ENCODE measurements around the gene ERLIN1. TPM values are rescaled to one million over a fixed set of nuclear protein-coding genes. Genes with fewer than 3 reads are reported as not detected.

Gene ERLIN1
- total and polyA plus RNA-seq, 5 donors: 3.4 to 10.3 (median 9.2) TPM

DNA sequence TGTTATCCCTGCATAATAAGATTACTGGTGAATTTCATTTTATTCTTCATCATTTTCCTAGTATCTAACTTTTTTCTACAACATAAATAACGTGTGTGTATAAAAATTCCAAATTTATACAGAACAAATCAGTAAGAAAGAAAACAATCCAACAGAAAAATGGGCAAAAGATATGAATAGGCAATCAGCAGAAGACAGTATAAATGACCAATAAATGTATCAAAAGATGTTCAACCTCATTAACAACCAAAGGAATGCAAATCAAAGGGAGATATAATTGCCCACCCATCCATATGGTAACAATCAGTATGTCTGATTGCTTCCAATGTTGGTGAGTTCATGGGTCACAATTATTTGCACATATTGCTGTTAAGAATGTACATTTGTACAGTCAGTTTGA, 13.5 kb downstream of the ERLIN1 start:
- Histone ChIP-seq H3K9me3 (ENCODE audit: control insufficient read depth, low read length) (no peaks in the 10 kb centered on the region), H3K4me1 (ENCODE audit: control insufficient read depth, insufficient read depth, low read length) (no peaks in the 10 kb centered on the region), H3K27me3 (ENCODE audit: control insufficient read depth, insufficient read depth) (no peaks in the 10 kb centered on the region), H3K27ac (ENCODE audit: low read length) (no peak overlapping the region), H3K4me3 (ENCODE audit: low read length) (no peak overlapping the region)
- intact Hi-C loops (cut with DNase I): no loop called here
- WGBS: 96% methylated on average over 1 of the region's 1 CpG
- ATAC-seq: no peak
- DNase-seq: no peak

DNA sequence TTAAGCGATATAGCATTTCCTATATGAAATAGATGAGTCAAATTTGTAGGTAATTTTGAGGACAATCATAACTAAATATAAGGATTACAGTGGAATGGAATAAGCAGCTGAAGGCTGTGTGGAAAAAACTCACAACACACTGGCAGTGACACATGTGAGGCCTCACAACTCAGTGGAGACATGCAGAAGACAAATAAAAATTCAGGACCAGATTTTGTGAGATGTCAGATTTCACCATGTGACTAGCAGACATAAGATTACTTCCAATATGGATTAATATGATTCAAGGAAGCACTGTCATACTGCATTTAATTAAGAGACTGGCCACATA, 17.6 kb downstream of the ERLIN1 start:
- H3K9me3 ChIP-seq (ENCODE audit: control insufficient read depth, low read length): no peaks in the 10 kb centered on the region
- no peak overlapping the region for H3K4me3 ChIP-seq (ENCODE audit: low read length)
- ATAC-seq (no peak), DNase-seq (no peak)
- H3K27me3 ChIP-seq (ENCODE audit: control insufficient read depth, insufficient read depth): no peaks in the 10 kb centered on the region
- H3K4me1 ChIP-seq (ENCODE audit: control insufficient read depth, insufficient read depth, low read length): no peaks in the 10 kb centered on the region
- intact Hi-C loops (cut with DNase I): no loop called here
- H3K27ac ChIP-seq (ENCODE audit: low read length): no peak overlapping the region
- WGBS: 95% methylated on average over 1 of the region's 1 CpG

DNA sequence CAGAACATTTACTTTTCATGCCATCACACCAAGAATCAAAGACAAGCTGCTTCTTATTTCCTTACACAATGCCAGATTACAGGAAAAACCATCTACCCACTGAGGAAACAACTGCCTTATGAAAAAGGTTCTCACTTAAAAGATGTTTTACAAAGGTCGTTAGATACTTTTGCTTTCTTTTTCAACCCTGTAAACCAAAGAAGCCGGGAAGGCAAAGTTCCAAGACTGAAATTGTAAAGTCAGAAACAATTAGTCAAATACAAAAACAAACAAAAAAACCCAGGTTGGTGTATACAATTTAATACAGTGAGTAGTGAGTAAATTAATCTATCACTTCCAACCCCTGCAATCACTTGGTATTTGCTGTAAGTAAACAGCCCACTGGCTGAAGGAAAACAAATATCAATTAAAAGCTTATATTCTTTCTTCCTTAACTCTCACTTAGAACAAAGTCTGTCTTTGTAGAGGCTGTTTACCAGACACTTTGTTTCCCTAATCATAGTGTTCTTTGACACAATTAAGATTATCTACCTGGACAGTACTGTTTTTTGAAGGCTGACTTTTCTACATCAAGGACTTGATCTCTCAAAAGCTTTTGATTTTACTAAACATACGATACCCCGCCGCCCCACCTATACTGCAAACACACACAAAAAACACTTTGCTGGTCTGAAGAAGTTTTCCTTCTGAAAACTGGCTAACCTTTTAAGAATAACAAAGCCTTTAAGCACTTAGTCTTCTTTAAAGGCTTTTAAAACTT, 18.1 kb downstream of the ERLIN1 start:
- no peaks in the 10 kb centered on the region for H3K4me1 ChIP-seq (ENCODE audit: control insufficient read depth, insufficient read depth, low read length)
- no peak for ATAC-seq
- H3K27ac ChIP-seq (ENCODE audit: low read length): no peak overlapping the region
- H3K9me3 ChIP-seq (ENCODE audit: control insufficient read depth, low read length): no peaks in the 10 kb centered on the region
- H3K4me3 ChIP-seq (ENCODE audit: low read length): peak overlapping the region; percentile 25
- intact Hi-C loops (cut with DNase I): no loop called here
- DNase-seq: no peak
- H3K27me3 ChIP-seq (ENCODE audit: control insufficient read depth, insufficient read depth): no peaks in the 10 kb centered on the region
- WGBS: 74% methylated on average over 5 of the region's 5 CpGs

DNA sequence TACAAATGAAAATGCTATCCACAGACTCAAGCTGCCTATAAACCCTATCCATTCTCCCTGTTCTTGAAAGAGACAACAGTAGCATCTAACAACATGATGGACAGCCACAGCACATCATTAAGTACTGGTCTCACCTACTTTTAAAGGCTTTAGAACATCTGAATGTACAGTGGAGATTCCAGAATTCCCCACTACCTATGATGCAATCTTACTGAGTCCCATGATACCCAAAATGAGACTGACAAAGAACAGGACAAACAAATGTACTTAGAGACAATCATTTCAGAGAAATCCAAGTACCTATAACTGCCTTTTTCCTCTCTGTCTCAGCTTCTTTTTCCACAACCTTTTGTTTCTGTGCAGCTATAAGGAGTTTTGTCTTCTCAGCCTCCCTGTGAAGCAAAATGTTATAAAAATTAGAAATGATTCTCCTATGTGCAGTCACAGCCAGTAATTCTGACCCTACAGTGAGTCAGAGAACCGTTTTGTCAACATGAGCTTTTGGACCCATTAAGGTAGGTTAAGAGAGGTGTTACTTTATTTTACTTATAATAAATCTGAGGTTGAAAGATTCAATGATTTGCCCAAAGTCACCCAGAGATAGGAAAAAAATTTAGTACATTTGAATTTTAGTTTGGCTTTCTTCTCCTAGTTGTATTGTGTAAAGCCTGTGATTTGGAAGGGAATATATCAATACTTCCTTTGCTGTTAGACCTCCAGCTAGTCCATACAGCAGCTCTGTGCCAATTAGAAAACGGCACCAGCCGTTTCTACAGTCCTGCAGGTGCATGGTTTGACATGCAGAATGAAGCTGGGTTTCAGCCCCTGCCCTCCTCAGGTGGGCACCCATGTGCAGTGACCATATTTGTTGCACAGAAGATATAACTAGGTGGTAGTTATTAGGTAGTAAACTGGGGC, 21.9 kb downstream of the ERLIN1 start:
- Histone ChIP-seq H3K4me1 (ENCODE audit: control insufficient read depth, insufficient read depth, low read length) (no peaks in the 10 kb centered on the region), H3K4me3 (ENCODE audit: low read length) (no peak overlapping the region), H3K9me3 (ENCODE audit: control insufficient read depth, low read length) (no peaks in the 10 kb centered on the region), H3K27me3 (ENCODE audit: control insufficient read depth, insufficient read depth) (no peaks in the 10 kb centered on the region), H3K27ac (ENCODE audit: low read length) (no peak overlapping the region)
- intact Hi-C loops (cut with DNase I): no loop called here
- DNase-seq: no peak
- ATAC-seq: no peak
- WGBS: 90% methylated on average over 3 of the region's 3 CpGs

DNA sequence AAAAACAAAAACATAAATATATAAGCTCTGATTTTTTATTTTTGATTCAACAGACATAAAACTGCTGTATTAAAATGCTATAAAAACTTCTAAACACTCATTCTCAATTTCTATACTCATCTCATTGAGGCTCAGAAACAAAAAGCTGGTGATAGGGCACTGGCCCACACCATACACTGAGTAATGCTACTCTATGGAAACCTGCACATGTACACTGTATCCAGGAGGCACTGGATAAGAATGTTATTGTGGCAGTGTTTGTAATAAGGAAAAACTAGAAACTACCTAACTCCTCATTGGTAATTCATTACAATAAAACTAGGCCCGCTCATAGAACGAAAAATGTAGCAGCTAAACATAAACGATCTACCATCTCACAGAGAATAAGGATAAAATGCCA, 23.1 kb downstream of the ERLIN1 start:
- Histone ChIP-seq H3K9me3 (ENCODE audit: control insufficient read depth, low read length) (no peaks in the 10 kb centered on the region), H3K27ac (ENCODE audit: low read length) (no peak overlapping the region), H3K4me1 (ENCODE audit: control insufficient read depth, insufficient read depth, low read length) (no peaks in the 10 kb centered on the region), H3K4me3 (ENCODE audit: low read length) (no peak overlapping the region), H3K27me3 (ENCODE audit: control insufficient read depth, insufficient read depth) (no peaks in the 10 kb centered on the region)
- intact Hi-C loops (cut with DNase I): no loop called here
- no peak for DNase-seq
- ATAC-seq: no peak
- WGBS: 96% methylated on average over 3 of the region's 3 CpGs

DNA sequence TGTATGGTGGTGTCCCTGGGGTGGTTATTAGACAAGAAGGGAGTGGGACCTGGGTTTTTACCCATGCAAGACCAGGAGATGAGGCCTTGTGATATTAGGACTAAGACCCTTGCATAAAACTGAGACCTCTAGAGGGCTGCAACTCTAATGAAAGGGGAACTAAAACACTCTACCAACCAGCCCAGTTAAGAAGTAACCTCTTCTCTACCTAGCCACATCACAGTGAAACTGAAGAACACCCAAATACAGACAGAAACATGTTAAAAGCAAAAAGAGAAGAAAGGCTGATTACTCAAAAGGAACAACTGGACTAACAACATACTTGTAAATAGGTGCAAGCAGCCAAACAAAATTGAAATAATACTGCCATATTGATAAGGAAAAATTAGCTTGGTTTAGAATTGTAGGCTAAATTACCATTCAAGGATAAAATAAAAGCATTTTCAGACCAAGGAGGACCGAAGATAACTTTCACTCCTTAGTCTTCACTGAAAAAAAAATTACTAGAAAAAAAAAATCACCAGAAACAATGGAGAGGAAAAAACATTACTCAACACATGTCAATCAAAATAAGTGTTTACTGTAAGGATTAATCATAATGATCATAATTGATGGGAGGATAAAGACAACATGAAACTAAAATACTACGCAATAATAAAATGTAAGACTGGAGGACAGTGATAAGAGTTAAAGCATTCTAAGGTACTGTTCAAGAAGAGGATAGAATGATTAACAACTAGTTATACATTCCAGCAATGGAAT, 27.6 kb downstream of the ERLIN1 start:
- Histone ChIP-seq H3K4me1 (ENCODE audit: control insufficient read depth, insufficient read depth, low read length) (no peaks in the 10 kb centered on the region), H3K27ac (ENCODE audit: low read length) (no peak overlapping the region), H3K4me3 (ENCODE audit: low read length) (no peak overlapping the region), H3K9me3 (ENCODE audit: control insufficient read depth, low read length) (no peaks in the 10 kb centered on the region), H3K27me3 (ENCODE audit: control insufficient read depth, insufficient read depth) (no peaks in the 10 kb centered on the region)
- ATAC-seq (no peak), DNase-seq (no peak)
- WGBS: 89% methylated on average over 2 of the region's 2 CpGs
- intact Hi-C loops (cut with DNase I): no loop called here

DNA sequence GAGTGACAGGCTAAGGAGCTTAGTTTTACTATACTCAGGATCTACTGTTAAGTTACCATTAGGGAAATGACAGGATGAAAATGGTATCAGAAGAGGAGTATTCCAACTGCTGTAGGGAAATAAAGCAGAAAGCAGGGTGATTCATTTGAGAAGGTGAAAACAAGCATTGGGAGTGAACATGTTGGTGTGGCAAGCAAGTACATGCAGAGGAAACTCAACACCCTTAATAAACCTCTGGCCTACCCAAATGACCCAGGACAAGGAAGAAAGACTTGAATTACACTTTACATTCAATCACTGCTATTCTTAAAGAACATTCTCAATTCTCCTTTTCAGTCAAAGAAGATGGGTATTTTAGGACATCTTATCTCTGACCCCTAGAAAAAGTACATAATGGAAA, 28.7 kb downstream of the ERLIN1 start:
- Histone ChIP-seq H3K27ac (ENCODE audit: low read length) (no peak overlapping the region), H3K27me3 (ENCODE audit: control insufficient read depth, insufficient read depth) (no peaks in the 10 kb centered on the region), H3K9me3 (ENCODE audit: control insufficient read depth, low read length) (no peaks in the 10 kb centered on the region), H3K4me3 (ENCODE audit: low read length) (no peak overlapping the region), H3K4me1 (ENCODE audit: control insufficient read depth, insufficient read depth, low read length) (no peaks in the 10 kb centered on the region)
- DNase-seq (no peak), ATAC-seq (no peak)
- intact Hi-C loops (cut with DNase I): no loop called here

DNA sequence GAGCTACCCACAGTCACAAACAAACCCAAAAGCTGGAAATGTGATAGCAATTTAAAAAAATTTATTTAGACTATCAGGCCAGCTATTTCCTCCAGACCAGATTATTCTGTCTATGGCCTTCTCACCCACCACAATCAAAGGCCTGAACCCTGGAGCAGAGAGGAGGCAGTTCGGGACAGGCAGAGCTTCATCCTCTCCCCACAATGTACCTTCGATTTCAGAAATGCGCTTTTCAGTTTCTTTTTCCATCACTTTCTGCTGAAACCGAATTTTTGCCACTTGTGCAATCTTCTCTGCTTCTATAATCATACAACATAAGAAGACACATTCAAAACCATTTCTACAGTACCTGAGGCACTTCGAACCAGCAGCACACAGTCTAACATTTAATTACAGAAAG, 29.9 kb downstream of the ERLIN1 start:
- DNase-seq: no peak
- no peak overlapping the region for H3K27ac ChIP-seq (ENCODE audit: low read length)
- WGBS: 96% methylated on average over 5 of the region's 5 CpGs

DNA sequence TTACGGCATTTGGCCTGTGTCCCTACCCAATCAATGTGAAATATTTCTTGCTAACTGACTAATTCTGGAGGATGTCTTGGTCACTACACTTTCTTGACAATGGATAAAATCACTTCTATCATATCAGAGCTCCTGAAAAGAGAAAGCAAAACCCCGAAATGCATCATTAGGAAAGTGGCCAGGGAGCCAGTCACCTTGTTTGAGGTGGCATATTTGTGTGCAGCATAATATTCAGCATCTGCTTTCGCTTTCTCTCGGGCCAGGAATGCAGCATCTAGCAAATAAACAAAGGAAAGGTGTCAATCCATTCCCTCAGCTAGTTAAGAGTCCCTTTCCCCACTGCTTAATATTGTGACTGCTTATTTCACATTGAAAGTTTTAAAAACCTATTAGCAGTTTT, 31.2 kb downstream of the ERLIN1 start:
- WGBS: 98% methylated on average over 4 of the region's 4 CpGs

More for the DNA sequence above, 29.9 kb downstream of the ERLIN1 start:
- Histone ChIP-seq H3K27me3 (ENCODE audit: control insufficient read depth, insufficient read depth) (no peaks in the 10 kb centered on the region), H3K9me3 (ENCODE audit: control insufficient read depth, low read length) (no peaks in the 10 kb centered on the region), H3K4me1 (ENCODE audit: control insufficient read depth, insufficient read depth, low read length) (no peaks in the 10 kb centered on the region), H3K4me3 (ENCODE audit: low read length) (no peak overlapping the region)
- intact Hi-C loops (cut with DNase I): no loop called here
- no peak for ATAC-seq

DNA sequence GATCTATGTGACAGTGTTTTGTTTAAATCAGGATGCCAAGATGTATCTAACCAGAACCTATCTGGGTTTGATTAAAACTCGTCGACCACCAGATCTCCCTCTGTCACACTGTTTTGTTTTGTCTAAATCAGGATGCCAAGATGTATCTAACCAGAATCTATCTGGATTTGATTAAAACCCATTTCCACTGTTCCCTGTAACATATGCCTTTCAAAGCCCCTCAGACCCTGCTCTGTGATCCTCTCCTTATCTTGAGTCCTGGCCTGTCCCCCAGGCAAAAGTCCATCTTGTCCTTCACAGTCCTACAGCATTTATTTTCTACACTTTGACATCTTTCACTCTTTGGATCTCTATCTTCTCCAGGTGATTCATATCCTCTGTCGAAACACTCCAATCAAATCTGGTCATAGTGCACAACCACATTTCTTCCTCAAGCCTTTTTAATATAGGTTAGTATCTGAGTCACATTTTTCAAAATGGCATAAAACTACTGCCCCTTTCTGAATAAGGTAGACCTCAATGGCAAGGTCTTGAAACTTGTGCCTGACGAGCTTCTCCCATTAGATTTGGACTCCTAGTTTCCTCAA, 32.5 kb downstream of the ERLIN1 start:
- H3K9me3 ChIP-seq (ENCODE audit: control insufficient read depth, low read length): no peaks in the 10 kb centered on the region
- no peak overlapping the region for H3K4me3 ChIP-seq (ENCODE audit: low read length)
- H3K27ac ChIP-seq (ENCODE audit: low read length): no peak overlapping the region
- no peaks in the 10 kb centered on the region for H3K4me1 ChIP-seq (ENCODE audit: control insufficient read depth, insufficient read depth, low read length)
- WGBS: 76% methylated on average over 4 of the region's 4 CpGs
- intact Hi-C loops (cut with DNase I): no loop called here
- no peaks in the 10 kb centered on the region for H3K27me3 ChIP-seq (ENCODE audit: control insufficient read depth, insufficient read depth)
- DNase-seq: no peak
- no peak for ATAC-seq

More for the DNA sequence above, 31.2 kb downstream of the ERLIN1 start:
- Histone ChIP-seq H3K27ac (ENCODE audit: low read length) (no peak overlapping the region), H3K9me3 (ENCODE audit: control insufficient read depth, low read length) (no peaks in the 10 kb centered on the region), H3K27me3 (ENCODE audit: control insufficient read depth, insufficient read depth) (no peaks in the 10 kb centered on the region), H3K4me1 (ENCODE audit: control insufficient read depth, insufficient read depth, low read length) (no peaks in the 10 kb centered on the region), H3K4me3 (ENCODE audit: low read length) (no peak overlapping the region)
- intact Hi-C loops (cut with DNase I): no loop called here
- DNase-seq (no peak), ATAC-seq (no peak)
